HepG2 (cell line): Measurements from ENCODE around the gene CENPB. TPM values are rescaled to one million over a fixed set of nuclear protein-coding genes. Genes with fewer than 3 reads are reported as not detected.
A peak's percentile ranks its signal among the peaks of the same experiment; 100 is the strongest.

ENCODE experiments used
- ARNT ChIP-seq: fragments of 450-650 bp; IDR thresholded peaks from 2 replicates; pipeline ENCODE4 v1.6.1; 2017
- ASH2L ChIP-seq: fragments of 300-600, 200-600 bp; sonication (generic); IDR thresholded peaks from 2 replicates; pipeline ENCODE4 v1.7.0; 2017; ENCODE audit warnings: low read depth, mild to moderate bottlenecking, moderate library complexity, mixed read lengths, low read length; ENCODE audit not compliant: insufficient read length
- BRCA1 ChIP-seq: sonication (generic); formaldehyde crosslinking; IDR thresholded peaks from 2 replicates; pipeline ENCODE4 v1.4.0; 2020; ENCODE audit warnings: missing genetic modification reagents
- CEBPG ChIP-seq: IDR thresholded peaks from 2 replicates; pipeline ENCODE4 v1.6.1; 2016
- FOXA3 ChIP-seq: IDR thresholded peaks from 2 replicates; pipeline ENCODE4 v1.6.1; 2016; ENCODE audit warnings: missing genetic modification reagents, missing compliant biosample characterization
- FOXC1 ChIP-seq: sonication (generic); formaldehyde crosslinking; IDR thresholded peaks from 2 replicates; pipeline ENCODE4 v1.8.0; 2022; ENCODE audit warnings: mild to moderate bottlenecking, missing genetic modification reagents, borderline replicate concordance
- MAFF ChIP-seq: IDR thresholded peaks from 2 replicates; pipeline ENCODE4 v1.6.1; 2011; ENCODE audit warnings: low read depth, low read length, improper control_type of control experiment
- MBNL3 ChIP-seq: fragments of 250-450 bp; sonication (Bioruptor Pico); conservative IDR thresholded peaks from 2 replicates; pipeline ENCODE4 v1.8.0; 2022; ENCODE audit warnings: mild to moderate bottlenecking, inconsistent platforms
- NBN ChIP-seq: fragments of 450-650 bp; conservative IDR thresholded peaks from 2 replicates; pipeline ENCODE4 v1.6.1; 2017
- PHF21A ChIP-seq: sonication (generic); formaldehyde crosslinking; IDR thresholded peaks from 2 replicates; pipeline ENCODE4 v1.5.0; 2020; ENCODE audit warnings: mild to moderate bottlenecking, missing genetic modification reagents
- PLRG1 ChIP-seq: fragments of 450-650 bp; conservative IDR thresholded peaks from 2 replicates; pipeline ENCODE4 v1.6.1; 2016
- RXRA ChIP-seq: sonication (generic); formaldehyde crosslinking; IDR thresholded peaks from 2 replicates; pipeline ENCODE4 v1.5.1; 2020; ENCODE audit warnings: missing genetic modification reagents
- SRSF4 ChIP-seq: fragments of 200-400 bp; formaldehyde crosslinking; IDR thresholded peaks from one replicate; pipeline ENCODE4 v1.6.1; 2018; ENCODE audit warnings: mild to moderate bottlenecking, low read depth, low read length, moderate library complexity; ENCODE audit not compliant: poor library complexity, severe bottlenecking
- TCF7 ChIP-seq: sonication (generic); IDR thresholded peaks from 2 replicates; pipeline ENCODE4 v1.6.1; 2016; ENCODE audit warnings: antibody characterized with exemption, low read depth
- TFDP2 ChIP-seq: sonication (generic); formaldehyde crosslinking; IDR thresholded peaks from 2 replicates; pipeline ENCODE4 v1.4.0; 2020; ENCODE audit warnings: missing genetic modification reagents
- ZBTB39 ChIP-seq: sonication (generic); formaldehyde crosslinking; IDR thresholded peaks from 2 replicates; pipeline ENCODE4 v1.5.0; 2020; ENCODE audit warnings: missing genetic modification reagents
- ZC3H4 ChIP-seq: sonication (generic); formaldehyde crosslinking; IDR thresholded peaks from 2 replicates; pipeline ENCODE4 v1.4.0; 2020; ENCODE audit warnings: missing genetic modification reagents, borderline replicate concordance
- ZFP62 ChIP-seq: sonication (generic); formaldehyde crosslinking; IDR thresholded peaks from 2 replicates; pipeline ENCODE4 v1.4.0; 2020; ENCODE audit warnings: missing genetic modification reagents
- ZNF253 ChIP-seq: sonication (generic); formaldehyde crosslinking; IDR thresholded peaks from 2 replicates; pipeline ENCODE4 v1.8.0; 2022; ENCODE audit warnings: mild to moderate bottlenecking, missing genetic modification reagents, borderline replicate concordance
- ZNF430 ChIP-seq: sonication (generic); formaldehyde crosslinking; IDR thresholded peaks from 2 replicates; pipeline ENCODE4 v1.9.0; 2021; ENCODE audit warnings: mild to moderate bottlenecking, missing genetic modification reagents
- ZNF574 ChIP-seq: sonication (generic); formaldehyde crosslinking; IDR thresholded peaks from 2 replicates; pipeline ENCODE4 v1.4.0; 2020; ENCODE audit warnings: missing genetic modification reagents
- ZNF639 ChIP-seq: conservative IDR thresholded peaks from 2 replicates; pipeline ENCODE4 v1.6.1; 2018; ENCODE audit warnings: missing genetic modification reagents
- ZNF747 ChIP-seq: sonication (generic); formaldehyde crosslinking; IDR thresholded peaks from 2 replicates; pipeline ENCODE4 v1.8.1; 2023; ENCODE audit warnings: missing genetic modification reagents, mild to moderate bottlenecking, borderline replicate concordance
- polyA plus RNA-seq, 8 experiments: library from polyadenylated mRNA; depleted of rRNA in 3 of 8; stranded (reverse) in 7 of 8; unstranded in 1 of 8; fragments of >200 nt; fragmentation: Illumina TruSeq in 4 of 8; extraction: Trizol in 4 of 8; gene quantifications; 2 replicates each; pipeline versions ENCODE4 v1.2.1 to v1.2.3, GENCODE V29; 2011 to 2016; ENCODE audit warnings: low read depth in 4 of 8, missing spikeins in 1 of 8, mixed read lengths in 1 of 8; ENCODE audit not compliant: insufficient read depth in 1 of 8
- total RNA-seq, 5 experiments: library from RNA; depleted of rRNA; stranded (reverse); fragments of >200 nt; fragmentation: Illumina TruSeq; extraction: Trizol; gene quantifications; 2 replicates each; pipeline ENCODE4 v1.2.3, GENCODE V29; 2016; ENCODE audit warnings: low read depth in 1 of 5

CENPB gene
- total and polyA plus RNA-seq, 2 of the 13 experiments (the other 11 are each of a cell fraction or from before 2014, with no cell fraction given), result 10.4 to 54.5 TPM

- no peak for TF ChIP-seq ZFP62 (CRISPR knock-in tag)
- no peak for TF ChIP-seq FOXC1
- no peak for TF ChIP-seq NBN
- no peak for TF ChIP-seq PLRG1
- TF ChIP-seq TFDP2 (CRISPR knock-in tag), result no peak
- no peak for TF ChIP-seq ZNF639 (CRISPR knock-in tag)
- peak; percentile 47; the same call in 1 of the 2 replicates for TF ChIP-seq FOXA3
- TF ChIP-seq MBNL3 (CRISPR knock-in tag), result no peak
- TF ChIP-seq ZNF747 (CRISPR knock-in tag), result no peak
- no peak for TF ChIP-seq BRCA1 (CRISPR knock-in tag)
- TF ChIP-seq ZNF574 (CRISPR knock-in tag), result no peak
- no peak for TF ChIP-seq ZC3H4 (CRISPR knock-in tag)
- peak; percentile 80 for TF ChIP-seq CEBPG (CRISPR knock-in tag)
- TF ChIP-seq ASH2L, result peak; percentile 31
- TF ChIP-seq PHF21A (CRISPR knock-in tag), result peak; percentile 6; the same call in 1 of the 2 replicates
- peak; percentile 69; the same call in 1 of the 2 replicates for TF ChIP-seq TCF7
- no peak for TF ChIP-seq ARNT
- no peak for TF ChIP-seq SRSF4
- no peak for TF ChIP-seq MAFF
- TF ChIP-seq ZBTB39 (CRISPR knock-in tag), result no peak
- no peak for TF ChIP-seq ZNF430 (CRISPR knock-in tag)
- no peak for TF ChIP-seq ZNF253 (CRISPR knock-in tag)
- no peak; the same call in 1 of the 2 replicates for TF ChIP-seq RXRA (CRISPR knock-in tag)
Measured at GRCh38 chr20:3738111-3739053, 48.2 kb downstream of the CENPB start (continued).
